PC-9 (cell line): Measurements from ENCODE around the gene VSX2. TPM values are rescaled to one million over a fixed set of nuclear protein-coding genes. Genes with fewer than 3 reads are reported as not detected.

Experiments used
- BruUV-seq: library from RNA; stranded (reverse); fragments of 400-500 nt; replicated peaks from 2 replicates; lab custom pipeline; 2021; lab: Mats Ljungman, UMichigan
- CTCF ChIA-PET: fragments of 300-600 bp; sonication (Branson Sonifier 250); formaldehyde crosslinking; loops from one replicate; lab custom pipeline; 2022; ENCODE audit warnings: antibody characterized with exemption; lab: Charles Lee
- POLR2A ChIA-PET: fragments of 300-600 bp; sonication (Branson Sonifier 250); formaldehyde crosslinking; loops from one replicate; lab custom pipeline; 2022; ENCODE audit warnings: antibody characterized with exemption; ENCODE audit not compliant: unreplicated experiment; lab: Charles Lee
- DNase-seq, 2 experiments: peaks; one replicate each; pipeline versions ENCODE4 v3.0.0 to v3.0.0-alpha.2; 2015 to 2022; ENCODE audit warnings: mixed read lengths in 1 of 2
- H2AFZ ChIP-seq: fragments of 200-600 bp; sonication (generic); 2 replicates; pipeline ENCODE4 v1.8.1; 2017; ENCODE audit warnings: antibody characterized with exemption
- H3F3A ChIP-seq: fragments of 200-600 bp; sonication (generic); 2 replicates; pipeline ENCODE4 v1.8.1; 2017; ENCODE audit warnings: antibody characterized with exemption, mild to moderate bottlenecking, low read depth; ENCODE audit not compliant: insufficient read depth
- H3K27ac ChIP-seq: fragments of 200-600 bp; sonication (generic); 2 replicates; pipeline ENCODE4 v1.6.1; 2016; ENCODE audit warnings: mixed run types
- H3K27me3 ChIP-seq: fragments of 200-600 bp; sonication (generic); 2 replicates; pipeline ENCODE4 v1.6.1; 2016; ENCODE audit warnings: low read depth, mixed run types; ENCODE audit not compliant: insufficient read depth
- H3K36me3 ChIP-seq: fragments of 200-600 bp; sonication (generic); 2 replicates; pipeline ENCODE4 v1.6.1; 2016; ENCODE audit warnings: low read depth, mixed run types
- H3K4me1 ChIP-seq: fragments of 200-600 bp; sonication (generic); replicated peaks from 2 replicates; pipeline ENCODE4 v1.6.1; 2016; ENCODE audit warnings: mixed run types; ENCODE audit not compliant: insufficient read depth
- H3K4me2 ChIP-seq: fragments of 200-600 bp; sonication (generic); 2 replicates; pipeline ENCODE4 v1.6.1; 2017; ENCODE audit warnings: mixed run types
- H3K4me3 ChIP-seq: fragments of 200-600 bp; sonication (generic); 2 replicates; pipeline ENCODE4 v1.6.1; 2016; ENCODE audit warnings: mixed run types
- H3K79me2 ChIP-seq: fragments of 200-600 bp; sonication (generic); 2 replicates; pipeline ENCODE4 v1.6.1; 2017; ENCODE audit warnings: low read depth, mixed run types
- H3K9me2 ChIP-seq: fragments of 200-600 bp; sonication (generic); 2 replicates; pipeline ENCODE4 v1.8.1; 2017; ENCODE audit warnings: mild to moderate bottlenecking; ENCODE audit not compliant: insufficient read depth
- H3K9me3 ChIP-seq: fragments of 200-600 bp; sonication (generic); 2 replicates; pipeline ENCODE4 v1.8.1; 2016; ENCODE audit warnings: low read depth; ENCODE audit not compliant: insufficient read depth
- H4K20me1 ChIP-seq: fragments of 200-600 bp; sonication (generic); 2 replicates; pipeline ENCODE4 v1.8.1; 2017; ENCODE audit not compliant: insufficient read depth
- CTCF ChIP-seq: fragments of 200-600 bp; sonication (generic); conservative IDR thresholded peaks from 2 replicates; pipeline ENCODE4 v1.6.1; 2017; ENCODE audit warnings: mixed run types, antibody characterized with exemption, mild to moderate bottlenecking, moderate library complexity
- EZH2 ChIP-seq: fragments of 200-600 bp; sonication (generic); IDR thresholded peaks from 2 replicates; pipeline ENCODE4 v1.8.0; 2017; ENCODE audit warnings: antibody characterized with exemption, low read depth
- intact Hi-C: fragments of 100-400 bp; cut with micrococcal nuclease; formaldehyde crosslinking; loops from one replicate; pipeline ENCODE4 v1.10.0; 2022; ENCODE audit not compliant: unreplicated experiment
- total RNA-seq: library from RNA; stranded (reverse); gene quantifications from 2 replicates; pipeline ENCODE4 v1.2.3, GENCODE V29; 2021

The VSX2 gene
- total RNA-seq, 1 experiment from 2014 or later = not detected

GRCh38 chr14:74195623-74196022 lies 43.6 kb upstream of the VSX2 start:
- TF ChIP-seq CTCF = no peak
- no peak for TF ChIP-seq EZH2
- CTCF ChIA-PET = interaction anchor here (0.5 kb wide), 1 partner anchor 22 kb away, joined by 3 read pairs; no protein-coding TSS in a partner anchor
- no peaks in the 10 kb centered on the region for H3F3A ChIP-seq
- DNase-seq = no peak
- no peaks in the 10 kb centered on the region for H3K9me2 ChIP-seq
- no peaks in the 10 kb centered on the region for H3K9me3 ChIP-seq
- H3K36me3 ChIP-seq = no peaks in the 10 kb centered on the region
- POLR2A ChIA-PET = interaction anchor here (0.7 kb wide), 1 partner anchor 82 kb away, joined by 9 read pairs; no protein-coding TSS in a partner anchor
- H3K4me1 ChIP-seq = no peaks in the 10 kb centered on the region
- intact Hi-C loops = no loop called here
- H3K79me2 ChIP-seq = no peaks in the 10 kb centered on the region
- H3K27me3 ChIP-seq = no peaks in the 10 kb centered on the region
- no peak overlapping the region for H3K4me3 ChIP-seq
- H3K27ac ChIP-seq = no peak overlapping the region
- BruUV-seq = no TSS peak
- no peaks in the 10 kb centered on the region for H4K20me1 ChIP-seq
- H2AFZ ChIP-seq = no peak overlapping the region
- H3K4me2 ChIP-seq = no peak overlapping the region

GRCh38 chr14:74198441-74199234 lies 40.6 kb upstream of the VSX2 start:
- CTCF ChIA-PET = no interaction called here
- Histone ChIP-seq H3K79me2 (no peaks in the 10 kb centered on the region), H3K27ac (no peak overlapping the region), H3F3A (no peaks in the 10 kb centered on the region), H3K4me2 (no peak overlapping the region), H3K36me3 (no peaks in the 10 kb centered on the region), H2AFZ (no peak overlapping the region), H3K9me3 (no peaks in the 10 kb centered on the region), H3K4me3 (no peak overlapping the region), H3K9me2 (no peaks in the 10 kb centered on the region), H4K20me1 (no peaks in the 10 kb centered on the region), H3K4me1 (no peaks in the 10 kb centered on the region), H3K27me3 (no peaks in the 10 kb centered on the region)
- no peak for TF ChIP-seq CTCF
- TF ChIP-seq EZH2 = no peak
- POLR2A ChIA-PET = no interaction called here
- intact Hi-C loops = no loop called here
- BruUV-seq = no TSS peak
- no peak for DNase-seq

- Histone ChIP-seq H3K36me3 (no peaks in the 10 kb centered on the region), H2AFZ (no peak overlapping the region), H3K27ac (no peak overlapping the region), H3K4me3 (no peak overlapping the region), H3K9me3 (no peaks in the 10 kb centered on the region), H3K9me2 (no peaks in the 10 kb centered on the region), H3K27me3 (no peaks in the 10 kb centered on the region), H3F3A (no peaks in the 10 kb centered on the region), H3K4me1 (no peaks in the 10 kb centered on the region), H4K20me1 (no peaks in the 10 kb centered on the region), H3K79me2 (no peaks in the 10 kb centered on the region), H3K4me2 (no peak overlapping the region)
- POLR2A ChIA-PET = no interaction called here
- intact Hi-C loops = no loop called here
- TF ChIP-seq EZH2 (no peak), CTCF (no peak)
- CTCF ChIA-PET = no interaction called here
- no peak for DNase-seq
- BruUV-seq = no TSS peak
Measured at GRCh38 chr14:74202113-74202512, 37.1 kb upstream of the VSX2 start.
